ENCODE results near the gene MAPRE2.

MAPRE2 gene

DNA sequence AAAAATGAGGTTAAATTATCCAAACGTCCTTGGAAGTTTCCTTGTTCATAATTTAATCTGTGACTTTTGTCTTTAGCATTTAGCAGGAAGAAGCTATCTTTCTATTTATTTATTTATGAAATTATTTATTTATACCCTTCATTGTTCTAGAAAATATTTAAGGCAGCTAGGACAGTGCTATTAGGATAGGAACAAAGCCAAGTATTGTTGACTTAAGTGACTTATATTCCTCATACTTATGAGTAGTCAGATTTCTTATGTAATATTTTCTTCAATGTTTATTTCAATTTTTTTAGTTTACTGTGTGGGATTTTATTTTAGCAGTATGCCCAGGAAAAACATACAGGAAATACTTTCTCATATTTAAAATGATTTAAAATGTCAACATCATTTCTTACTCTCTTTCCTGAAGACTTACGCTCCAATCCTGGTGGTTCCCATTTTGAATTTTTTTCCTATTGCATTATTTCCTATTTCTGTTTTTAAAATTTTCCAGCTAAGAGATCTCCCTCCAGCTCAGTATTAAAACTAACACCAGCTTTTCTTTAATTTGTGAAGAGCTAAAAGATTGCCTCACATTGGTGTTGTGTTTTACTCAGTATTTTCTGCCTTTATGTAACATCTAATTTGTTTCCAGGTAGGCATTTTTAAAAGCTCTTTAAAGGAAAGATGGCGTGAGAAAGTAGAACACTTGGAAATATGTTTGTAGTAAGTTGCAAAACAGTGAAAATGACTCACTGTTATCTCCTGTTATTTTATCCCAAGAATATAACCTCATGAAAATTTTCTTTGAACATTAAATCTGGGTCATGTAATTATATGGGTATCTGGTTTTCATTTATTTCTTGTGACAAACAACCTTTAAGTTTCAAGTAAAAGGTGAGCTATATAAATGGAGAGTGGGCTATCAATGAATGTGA lies 32.2 kb downstream of the MAPRE2 start:
- Histone ChIP-seq H3K27ac (no peak overlapping the region), H3K9me3 (ENCODE audit: severe bottlenecking) (no peaks in the 10 kb centered on the region), H3K36me3 (no peaks in the 10 kb centered on the region), H3K4me3 (ENCODE audit: low read depth, low read length) (no peak overlapping the region), H3K27me3 (ENCODE audit: insufficient read depth, low read depth, severe bottlenecking) (no peaks in the 10 kb centered on the region)
- no peak for DNase-seq
- TF ChIP-seq, protein P1, sequence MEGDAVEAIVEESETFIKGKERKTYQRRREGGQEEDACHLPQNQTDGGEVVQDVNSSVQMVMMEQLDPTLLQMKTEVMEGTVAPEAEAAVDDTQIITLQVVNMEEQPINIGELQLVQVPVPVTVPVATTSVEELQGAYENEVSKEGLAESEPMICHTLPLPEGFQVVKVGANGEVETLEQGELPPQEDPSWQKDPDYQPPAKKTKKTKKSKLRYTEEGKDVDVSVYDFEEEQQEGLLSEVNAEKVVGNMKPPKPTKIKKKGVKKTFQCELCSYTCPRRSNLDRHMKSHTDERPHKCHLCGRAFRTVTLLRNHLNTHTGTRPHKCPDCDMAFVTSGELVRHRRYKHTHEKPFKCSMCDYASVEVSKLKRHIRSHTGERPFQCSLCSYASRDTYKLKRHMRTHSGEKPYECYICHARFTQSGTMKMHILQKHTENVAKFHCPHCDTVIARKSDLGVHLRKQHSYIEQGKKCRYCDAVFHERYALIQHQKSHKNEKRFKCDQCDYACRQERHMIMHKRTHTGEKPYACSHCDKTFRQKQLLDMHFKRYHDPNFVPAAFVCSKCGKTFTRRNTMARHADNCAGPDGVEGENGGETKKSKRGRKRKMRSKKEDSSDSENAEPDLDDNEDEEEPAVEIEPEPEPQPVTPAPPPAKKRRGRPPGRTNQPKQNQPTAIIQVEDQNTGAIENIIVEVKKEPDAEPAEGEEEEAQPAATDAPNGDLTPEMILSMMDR (IDR thresholded peaks at IDR 0.05; ENCODE audit: low read depth, low read length) = no peak

DNA sequence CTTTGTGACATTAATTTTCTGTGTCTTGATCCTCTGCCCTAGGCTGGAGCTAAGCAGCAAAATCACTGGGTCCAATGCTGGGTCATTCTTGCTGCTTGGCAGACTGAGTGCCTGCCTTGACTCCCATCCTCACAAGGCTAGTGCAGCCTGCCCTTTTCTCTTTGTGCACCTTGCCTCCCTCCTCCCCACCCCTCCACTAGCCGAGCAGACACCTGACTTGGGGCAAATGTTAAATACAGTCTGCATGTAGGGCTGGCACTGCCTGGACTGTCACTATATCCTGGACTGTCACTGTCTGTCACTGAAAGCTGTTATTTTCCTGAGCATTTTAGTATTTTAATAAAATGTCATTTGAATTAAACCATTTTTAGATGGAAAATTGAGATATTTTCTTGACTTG lies 33.4 kb downstream of the MAPRE2 start:
- Histone ChIP-seq H3K4me3 (ENCODE audit: low read depth, low read length) (no peak overlapping the region), H3K36me3 (no peaks in the 10 kb centered on the region)

DNA sequence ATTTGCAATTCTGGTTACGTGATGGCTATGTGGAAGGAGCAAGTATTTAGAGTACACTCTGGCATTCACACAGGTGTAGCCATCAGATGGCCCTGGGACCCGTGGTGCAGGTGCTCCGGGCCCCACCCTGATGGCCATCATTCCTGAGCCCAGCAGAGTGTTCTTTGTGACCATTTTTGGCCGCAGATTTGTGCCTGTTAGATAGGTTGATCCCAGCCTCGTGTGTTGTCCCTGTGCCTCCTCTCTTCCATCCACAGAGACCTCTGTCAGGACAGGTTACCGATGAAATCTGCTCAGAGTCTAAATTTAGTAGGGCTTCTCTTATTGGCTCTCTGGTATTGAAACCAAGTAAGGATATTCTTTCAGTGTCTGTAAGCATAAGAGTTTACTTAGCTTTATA lies 33.9 kb downstream of the MAPRE2 start:
- Histone ChIP-seq H3K27ac (no peak overlapping the region), H3K36me3 (no peaks in the 10 kb centered on the region), H3K27me3 (ENCODE audit: insufficient read depth, low read depth, severe bottlenecking) (no peaks in the 10 kb centered on the region), H3K9me3 (ENCODE audit: severe bottlenecking) (no peaks in the 10 kb centered on the region), H3K4me3 (ENCODE audit: low read depth, low read length) (no peak overlapping the region)
- TF ChIP-seq, protein P1 (IDR thresholded peaks at IDR 0.05; ENCODE audit: low read depth, low read length) = no peak
- DNase-seq = no peak

More for the DNA sequence above, 33.4 kb downstream of the MAPRE2 start:
- H3K27me3 ChIP-seq (ENCODE audit: insufficient read depth, low read depth, severe bottlenecking) = no peaks in the 10 kb centered on the region
- H3K9me3 ChIP-seq (ENCODE audit: severe bottlenecking) = no peaks in the 10 kb centered on the region
- TF ChIP-seq, protein P1 (IDR thresholded peaks at IDR 0.05; ENCODE audit: low read depth, low read length) = no peak
- H3K27ac ChIP-seq = no peak overlapping the region
- DNase-seq = no peak

DNA sequence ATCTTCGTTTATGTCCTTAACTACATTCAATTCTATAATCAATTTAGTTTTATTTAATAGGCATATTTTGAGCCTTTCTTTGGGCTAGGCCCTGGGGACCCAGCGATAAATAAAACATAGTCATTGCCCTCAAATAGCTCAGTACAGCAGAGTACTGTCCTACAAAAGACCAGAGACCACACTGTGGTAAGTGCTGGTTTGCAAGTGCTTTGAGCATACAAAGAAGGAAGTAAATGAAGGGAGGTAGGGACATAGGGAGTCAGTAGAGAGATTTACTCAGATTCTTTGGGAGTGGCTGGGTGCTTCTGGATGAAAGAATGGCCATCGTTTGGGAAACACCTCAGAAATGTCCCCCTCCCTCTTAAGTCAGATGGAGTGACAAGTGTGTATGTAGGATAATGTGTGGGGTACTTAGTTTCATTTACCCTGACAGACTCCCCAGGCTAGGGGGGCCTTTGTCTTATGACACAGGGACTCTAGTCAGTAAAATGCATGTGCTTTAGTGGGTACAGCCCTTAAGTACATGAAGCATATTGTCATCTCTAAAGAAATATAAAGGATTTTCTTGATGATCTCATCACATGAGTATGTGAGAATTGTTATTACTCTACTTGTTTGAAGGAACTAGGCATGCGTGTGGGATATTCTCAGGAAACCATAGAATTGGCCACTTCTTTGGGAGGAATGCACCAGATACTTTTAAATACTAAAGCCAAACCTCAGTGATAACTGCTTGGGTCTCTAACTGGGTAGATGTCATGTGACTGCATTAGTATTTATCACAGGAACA lies 35.1 kb downstream of the MAPRE2 start:
- no peak for DNase-seq
- no peak overlapping the region for H3K27ac ChIP-seq
- no peaks in the 10 kb centered on the region for H3K36me3 ChIP-seq
- H3K4me3 ChIP-seq (ENCODE audit: low read depth, low read length) = no peak overlapping the region
- H3K9me3 ChIP-seq (ENCODE audit: severe bottlenecking) = no peaks in the 10 kb centered on the region
- no peaks in the 10 kb centered on the region for H3K27me3 ChIP-seq (ENCODE audit: insufficient read depth, low read depth, severe bottlenecking)
- TF ChIP-seq, protein P1 (IDR thresholded peaks at IDR 0.05; ENCODE audit: low read depth, low read length) = no peak

DNA sequence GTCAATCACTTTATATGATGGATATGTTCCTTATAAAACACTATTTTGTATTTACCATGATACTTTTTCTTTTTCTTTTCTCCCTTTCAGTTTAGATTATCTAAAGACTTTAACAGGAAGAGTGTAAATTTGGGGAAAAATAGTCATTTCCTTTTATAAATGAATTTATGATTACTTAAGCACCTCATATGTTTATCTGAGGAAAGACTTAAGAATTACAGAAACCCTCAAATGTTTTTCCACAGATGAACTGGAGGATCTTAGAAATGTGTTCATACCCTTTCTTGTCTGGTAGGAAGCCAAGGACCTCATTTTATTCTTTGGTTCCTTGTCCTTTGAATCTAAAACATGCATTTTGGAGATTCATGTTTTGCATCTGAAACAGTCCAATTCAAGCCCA lies 36.7 kb downstream of the MAPRE2 start:
- H3K9me3 ChIP-seq (ENCODE audit: severe bottlenecking) = no peaks in the 10 kb centered on the region
- no peak overlapping the region for H3K27ac ChIP-seq
- no peaks in the 10 kb centered on the region for H3K36me3 ChIP-seq
- TF ChIP-seq, protein P1 (IDR thresholded peaks at IDR 0.05; ENCODE audit: low read depth, low read length) = no peak
- no peaks in the 10 kb centered on the region for H3K27me3 ChIP-seq (ENCODE audit: insufficient read depth, low read depth, severe bottlenecking)
- DNase-seq = no peak
- no peak overlapping the region for H3K4me3 ChIP-seq (ENCODE audit: low read depth, low read length)
